ENCODE data around the gene RAD21L1.

Gene RAD21L1

GRCh38 chr20:1197801-1198200, 28.0 kb upstream of the RAD21L1 start:
- TF ChIP-seq, protein P1, sequence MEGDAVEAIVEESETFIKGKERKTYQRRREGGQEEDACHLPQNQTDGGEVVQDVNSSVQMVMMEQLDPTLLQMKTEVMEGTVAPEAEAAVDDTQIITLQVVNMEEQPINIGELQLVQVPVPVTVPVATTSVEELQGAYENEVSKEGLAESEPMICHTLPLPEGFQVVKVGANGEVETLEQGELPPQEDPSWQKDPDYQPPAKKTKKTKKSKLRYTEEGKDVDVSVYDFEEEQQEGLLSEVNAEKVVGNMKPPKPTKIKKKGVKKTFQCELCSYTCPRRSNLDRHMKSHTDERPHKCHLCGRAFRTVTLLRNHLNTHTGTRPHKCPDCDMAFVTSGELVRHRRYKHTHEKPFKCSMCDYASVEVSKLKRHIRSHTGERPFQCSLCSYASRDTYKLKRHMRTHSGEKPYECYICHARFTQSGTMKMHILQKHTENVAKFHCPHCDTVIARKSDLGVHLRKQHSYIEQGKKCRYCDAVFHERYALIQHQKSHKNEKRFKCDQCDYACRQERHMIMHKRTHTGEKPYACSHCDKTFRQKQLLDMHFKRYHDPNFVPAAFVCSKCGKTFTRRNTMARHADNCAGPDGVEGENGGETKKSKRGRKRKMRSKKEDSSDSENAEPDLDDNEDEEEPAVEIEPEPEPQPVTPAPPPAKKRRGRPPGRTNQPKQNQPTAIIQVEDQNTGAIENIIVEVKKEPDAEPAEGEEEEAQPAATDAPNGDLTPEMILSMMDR (IDR thresholded peaks at IDR 0.05; ENCODE audit: low read depth, low read length, missing control alignments): no peak
- DNase-seq (ENCODE audit: low read depth): no peak
- in situ Hi-C loops (cut with HindIII; ENCODE audit: low sequenced_read_pairs): no loop called here

DNA sequence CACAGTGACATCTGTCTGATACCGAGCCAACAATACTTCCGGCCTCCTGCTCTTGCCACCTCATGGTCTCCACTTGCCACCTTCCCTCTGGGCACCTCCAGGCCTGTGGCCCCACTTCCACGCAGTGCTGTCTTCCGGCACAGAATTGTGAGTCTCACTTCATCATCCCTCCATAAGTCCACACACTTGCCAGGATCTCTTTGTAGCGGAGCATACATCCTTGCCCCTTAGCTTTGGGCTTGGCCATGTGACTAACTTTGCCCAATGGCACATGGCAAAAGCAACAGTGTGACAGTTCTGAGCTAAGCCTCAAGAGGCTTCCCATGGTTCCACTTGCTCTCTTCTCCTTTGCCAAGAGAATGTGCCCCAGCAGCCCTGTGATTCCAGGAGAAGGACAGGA, 27.1 kb upstream of the RAD21L1 start:
- H3K4me3 ChIP-seq (ENCODE audit: low read depth, low read length): no peak overlapping the region
- TF ChIP-seq, protein P1 (IDR thresholded peaks at IDR 0.05; ENCODE audit: low read depth, low read length, missing control alignments): no peak
- DNase-seq (ENCODE audit: low read depth): no peak
- in situ Hi-C loops (cut with HindIII; ENCODE audit: low sequenced_read_pairs): no loop called here

More at GRCh38 chr20:1197801-1198200, 28.0 kb upstream of the RAD21L1 start:
- H3K4me3 ChIP-seq (ENCODE audit: low read depth, low read length): no peak overlapping the region

GRCh38 chr20:1199212-1199873, 26.5 kb upstream of the RAD21L1 start:
- no peak for DNase-seq (ENCODE audit: low read depth)
- H3K4me3 ChIP-seq (ENCODE audit: low read depth, low read length): no peak overlapping the region
- in situ Hi-C loops (cut with HindIII; ENCODE audit: low sequenced_read_pairs): no loop called here
- TF ChIP-seq, protein P1 (IDR thresholded peaks at IDR 0.05; ENCODE audit: low read depth, low read length, missing control alignments): no peak

DNA sequence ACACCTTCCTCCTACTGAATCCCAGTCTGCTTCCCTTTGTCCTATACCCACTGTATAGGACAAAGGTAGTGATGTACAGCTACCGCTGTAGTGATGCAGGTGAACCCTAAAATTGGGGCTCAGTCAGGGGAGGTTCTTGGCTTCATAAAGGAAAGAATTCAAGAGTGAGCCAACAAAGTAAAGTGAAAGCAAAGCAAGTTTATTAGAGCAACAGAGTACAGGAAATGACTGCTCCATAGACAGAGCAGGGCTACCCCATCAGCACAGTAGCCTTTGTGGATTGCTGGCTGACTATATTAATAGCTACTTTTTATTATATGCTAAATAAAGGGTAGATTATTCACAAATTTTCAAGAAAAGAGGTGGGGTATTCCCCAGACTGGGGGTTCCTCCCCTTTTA, 25.9 kb upstream of the RAD21L1 start:
- H3K4me3 ChIP-seq (ENCODE audit: low read depth, low read length): no peak overlapping the region
- no peak for DNase-seq (ENCODE audit: low read depth)
- in situ Hi-C loops (cut with HindIII; ENCODE audit: low sequenced_read_pairs): no loop called here
- TF ChIP-seq, protein P1 (IDR thresholded peaks at IDR 0.05; ENCODE audit: low read depth, low read length, missing control alignments): no peak

DNA sequence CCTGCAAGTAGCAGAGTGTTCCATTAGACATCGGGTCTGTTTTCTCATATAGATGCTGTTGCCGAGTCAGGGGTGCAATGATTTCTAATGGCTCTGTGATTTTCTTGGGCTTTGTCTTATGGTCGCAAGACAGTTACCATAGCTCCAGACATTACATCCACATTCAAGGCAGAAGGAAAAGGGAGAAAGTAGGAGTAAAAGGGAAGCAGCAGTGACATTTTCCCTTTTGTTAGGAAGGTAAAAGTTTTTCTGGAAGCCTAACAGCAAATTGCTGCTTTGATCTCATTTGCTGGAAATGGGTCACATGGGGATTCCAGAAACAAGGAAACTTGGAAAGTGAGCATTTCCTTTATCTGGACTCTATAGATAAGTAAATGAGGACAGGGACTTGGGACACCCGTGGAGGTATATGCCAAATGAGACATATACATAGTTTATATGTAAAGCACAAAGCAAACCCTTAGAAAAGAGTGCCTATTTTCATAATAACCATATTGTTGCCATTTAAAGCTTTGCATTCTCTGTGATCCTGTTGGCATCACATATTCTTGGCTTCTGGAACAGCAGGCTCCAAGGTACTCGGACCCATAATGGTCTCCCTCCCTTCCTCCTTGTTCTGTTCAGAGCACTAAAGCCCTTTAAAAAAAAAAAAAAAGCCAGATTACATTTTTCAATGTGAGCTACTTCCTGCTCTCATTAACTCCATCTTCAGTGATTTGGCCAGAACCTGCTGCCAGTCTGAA, 22.9 kb upstream of the RAD21L1 start, which contains the start of gene C20orf202:
Gene C20orf202, plus strand, starts transcription at position 693 of the 743 bp plus-strand sequence. CDS start 132 bp downstream, outside the sequence.
- in situ Hi-C loops (cut with HindIII; ENCODE audit: low sequenced_read_pairs): no loop called here
- no peak for DNase-seq (ENCODE audit: low read depth)
- H3K4me3 ChIP-seq (ENCODE audit: low read depth, low read length): no peak within 1 kb of the TSS
- TF ChIP-seq, protein P1 (IDR thresholded peaks at IDR 0.05; ENCODE audit: low read depth, low read length, missing control alignments): no peak

- TF ChIP-seq, protein P1 (IDR thresholded peaks at IDR 0.05; ENCODE audit: low read depth, low read length, missing control alignments): no peak
These were observed 22.2 kb upstream of the RAD21L1 start for GRCh38 chr20:1203630-1204029.

More at GRCh38 chr20:1203630-1204029, 22.2 kb upstream of the RAD21L1 start:
- DNase-seq (ENCODE audit: low read depth): no peak
- H3K4me3 ChIP-seq (ENCODE audit: low read depth, low read length): no peak overlapping the region
- in situ Hi-C loops (cut with HindIII; ENCODE audit: low sequenced_read_pairs): no loop called here
